ENCODE data around the gene HSPA1A. TPM values are rescaled to one million over a fixed set of nuclear protein-coding genes. Genes with fewer than 3 reads are reported as not detected.
"Not testable (repeated sequence)": the region's sequence is repeated elsewhere in the genome, so short reads cannot be mapped to it uniquely, and the experiment has no call there.

HSPA1A gene
- polyA plus RNA-seq, 1 experiment, result 98.6 TPM

DNA sequence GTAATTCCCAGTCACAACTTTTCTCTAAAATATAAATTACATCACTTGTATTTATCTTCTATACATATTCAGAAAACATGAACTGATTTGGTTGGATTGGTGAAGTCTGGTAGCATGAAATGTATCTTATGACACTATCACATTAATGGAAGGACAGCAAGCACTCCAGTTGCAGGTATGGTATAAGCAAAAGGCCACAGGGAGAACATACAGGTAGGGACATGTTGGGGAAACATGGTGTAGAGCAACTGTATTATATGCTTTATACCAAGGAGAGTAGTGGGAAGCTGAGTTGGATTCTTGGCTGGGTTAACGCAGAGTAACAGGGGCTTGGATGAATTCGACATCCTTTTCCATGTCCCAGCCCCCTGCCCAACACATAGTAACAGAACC lies 18.4 kb upstream of the HSPA1A start:
- ChIA-PET CTCF (interaction anchor here (1.3 to 1.5 kb wide), 2 partner anchors 13 to 27 kb away, joined by 5 to 10 read pairs; no protein-coding TSS in a partner anchor), POLR2A (interaction anchor here (0.7 kb wide), 1 partner anchor 10 kb away, joined by 3 read pairs; the partner anchor contains the start of gene LSM2)
- Histone ChIP-seq H3K36me3 (ENCODE audit: control insufficient read depth, insufficient read depth, low read length) (peaks cover 2% of the 10 kb centered on the region; the same call in 1 of the 2 replicates), H3K4me3 (ENCODE audit: low read depth, low read length) (no peak overlapping the region), H3K27me3 (ENCODE audit: control insufficient read depth, insufficient read depth, low read length) (no peaks in the 10 kb centered on the region)
- TF ChIP-seq, protein P1, sequence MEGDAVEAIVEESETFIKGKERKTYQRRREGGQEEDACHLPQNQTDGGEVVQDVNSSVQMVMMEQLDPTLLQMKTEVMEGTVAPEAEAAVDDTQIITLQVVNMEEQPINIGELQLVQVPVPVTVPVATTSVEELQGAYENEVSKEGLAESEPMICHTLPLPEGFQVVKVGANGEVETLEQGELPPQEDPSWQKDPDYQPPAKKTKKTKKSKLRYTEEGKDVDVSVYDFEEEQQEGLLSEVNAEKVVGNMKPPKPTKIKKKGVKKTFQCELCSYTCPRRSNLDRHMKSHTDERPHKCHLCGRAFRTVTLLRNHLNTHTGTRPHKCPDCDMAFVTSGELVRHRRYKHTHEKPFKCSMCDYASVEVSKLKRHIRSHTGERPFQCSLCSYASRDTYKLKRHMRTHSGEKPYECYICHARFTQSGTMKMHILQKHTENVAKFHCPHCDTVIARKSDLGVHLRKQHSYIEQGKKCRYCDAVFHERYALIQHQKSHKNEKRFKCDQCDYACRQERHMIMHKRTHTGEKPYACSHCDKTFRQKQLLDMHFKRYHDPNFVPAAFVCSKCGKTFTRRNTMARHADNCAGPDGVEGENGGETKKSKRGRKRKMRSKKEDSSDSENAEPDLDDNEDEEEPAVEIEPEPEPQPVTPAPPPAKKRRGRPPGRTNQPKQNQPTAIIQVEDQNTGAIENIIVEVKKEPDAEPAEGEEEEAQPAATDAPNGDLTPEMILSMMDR (IDR thresholded peaks at IDR 0.05; ENCODE audit: insufficient read depth, low read depth, low read length), result no peak
- DNase-seq (ENCODE audit: low read depth), result no peak

DNA sequence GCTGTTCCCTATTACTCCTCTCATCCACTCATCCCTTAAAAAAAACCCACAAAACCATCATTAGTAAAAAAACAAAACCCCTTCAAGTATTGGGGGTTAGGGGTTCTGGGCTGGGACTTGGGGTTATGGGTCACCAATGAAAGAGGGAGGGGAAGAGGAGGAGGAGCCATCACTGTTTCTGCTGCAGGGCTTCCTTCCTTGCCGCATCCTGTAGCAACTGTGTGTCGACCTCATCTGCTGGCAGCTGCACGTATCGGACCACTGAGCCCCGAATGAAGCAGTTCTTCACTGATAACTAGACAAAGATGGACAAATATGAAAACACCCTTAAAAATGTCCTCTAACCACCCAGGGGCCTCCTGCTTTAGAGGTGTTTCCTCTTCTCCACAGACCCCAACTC lies 17.8 kb upstream of the HSPA1A start:
- Histone ChIP-seq H3K36me3 (ENCODE audit: control insufficient read depth, insufficient read depth, low read length) (no peaks in the 10 kb centered on the region), H3K4me3 (ENCODE audit: low read depth, low read length) (no peak overlapping the region), H3K27me3 (ENCODE audit: control insufficient read depth, insufficient read depth, low read length) (no peaks in the 10 kb centered on the region)
- ChIA-PET CTCF (no interaction called here), POLR2A (no interaction called here)
- DNase-seq (ENCODE audit: low read depth), result no peak
- TF ChIP-seq, protein P1 (IDR thresholded peaks at IDR 0.05; ENCODE audit: insufficient read depth, low read depth, low read length), result no peak

DNA sequence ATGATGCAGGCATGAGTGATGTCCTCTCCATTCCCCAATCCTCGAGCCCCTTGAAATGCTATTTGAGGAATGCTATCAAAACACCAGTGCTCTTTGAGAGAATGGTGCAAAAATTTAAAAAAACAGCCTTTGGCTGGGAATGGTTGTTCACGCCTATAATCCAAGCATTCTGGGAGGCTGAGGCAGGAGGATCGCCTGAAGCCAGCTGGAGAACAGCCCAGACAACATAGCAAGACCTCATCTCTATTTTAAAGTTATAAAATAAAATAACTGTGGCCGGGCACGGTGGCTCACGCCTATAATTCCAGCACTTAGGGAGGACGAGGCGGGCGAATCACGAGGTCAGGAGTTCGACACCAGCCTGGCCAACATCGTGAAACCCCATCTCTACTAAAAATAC lies 15.6 kb upstream of the HSPA1A start:
- ChIA-PET POLR2A (no interaction called here), CTCF (interaction anchor here (1.8 kb wide), 1 partner anchor 30 kb away, joined by 6 read pairs; no protein-coding TSS in a partner anchor)
- Histone ChIP-seq H3K36me3 (ENCODE audit: control insufficient read depth, insufficient read depth, low read length) (no peaks in the 10 kb centered on the region), H3K4me3 (ENCODE audit: low read depth, low read length) (no peak overlapping the region), H3K27me3 (ENCODE audit: control insufficient read depth, insufficient read depth, low read length) (no peaks in the 10 kb centered on the region)
- DNase-seq (ENCODE audit: low read depth), result no peak
- TF ChIP-seq, protein P1 (IDR thresholded peaks at IDR 0.05; ENCODE audit: insufficient read depth, low read depth, low read length), result no peak

DNA sequence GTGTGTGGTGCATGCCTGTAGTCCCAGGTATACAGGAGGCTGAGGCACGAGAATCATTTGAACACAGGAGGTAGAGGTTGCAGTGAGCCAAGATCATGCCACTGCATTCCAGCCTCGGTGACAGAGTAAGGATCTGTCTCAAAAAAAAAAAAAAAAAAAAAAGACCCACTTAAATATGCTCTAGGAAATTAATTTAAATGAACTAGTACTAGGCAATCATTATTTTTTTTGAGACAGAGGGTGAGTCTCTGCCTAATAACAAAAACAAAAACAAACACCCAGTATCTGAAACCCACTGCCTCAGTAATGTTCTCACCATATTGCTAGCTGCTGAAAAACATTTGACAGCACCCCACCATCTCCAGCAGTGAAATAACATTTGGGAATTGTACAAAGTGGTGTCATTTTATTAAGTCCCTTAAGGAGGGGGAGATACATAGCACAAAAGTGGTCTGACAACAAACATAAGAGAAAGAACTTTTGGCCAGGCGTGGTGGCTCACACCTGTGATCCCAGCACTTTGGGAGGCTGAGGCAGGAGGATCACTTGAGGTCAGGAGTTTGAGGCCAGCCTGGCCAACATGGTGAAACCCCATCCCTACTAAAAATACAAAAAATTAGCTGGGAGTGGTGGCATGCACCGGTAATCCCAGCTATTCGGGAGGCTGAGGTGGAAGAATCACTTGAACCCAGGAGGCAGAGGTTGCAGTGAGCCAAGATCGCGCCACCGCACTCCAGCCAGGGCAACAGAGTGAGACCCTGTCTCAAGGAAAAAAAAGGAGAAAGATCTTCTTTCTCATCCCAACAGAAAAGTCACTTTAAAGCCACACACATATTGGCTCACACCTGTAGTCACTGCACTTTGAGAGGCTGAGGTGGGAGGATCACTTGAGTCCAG lies 14.1 kb upstream of the HSPA1A start:
- POLR2A ChIA-PET, result not testable (repeated sequence)

DNA sequence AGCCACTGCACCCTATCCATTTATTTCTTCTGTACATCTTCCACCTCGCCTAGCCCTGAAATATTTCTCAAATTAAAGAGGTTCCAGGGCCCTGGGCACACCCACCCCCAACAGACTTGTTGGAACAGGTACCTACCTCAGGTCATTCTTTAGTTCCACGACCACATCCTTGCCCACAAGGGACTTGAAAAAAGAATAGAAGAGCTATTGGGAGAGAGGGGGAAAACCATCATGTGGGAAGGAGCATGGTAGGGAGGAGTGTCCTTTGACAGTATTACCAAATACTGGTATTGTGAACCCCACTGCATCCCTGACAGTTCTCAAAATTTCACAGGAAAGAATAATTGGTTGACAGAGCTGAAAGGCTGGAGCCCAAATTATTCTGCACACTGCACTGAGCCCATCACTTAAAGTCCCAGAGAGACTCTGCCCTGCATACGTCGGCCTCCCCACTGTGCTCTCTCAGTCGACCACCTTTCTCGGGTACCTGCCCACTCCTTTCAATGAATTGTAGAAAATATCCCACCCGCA lies 9.3 kb upstream of the HSPA1A start:
- H3K4me3 ChIP-seq (ENCODE audit: low read depth, low read length), result peak overlapping the region; percentile 72
- TF ChIP-seq, protein P1 (IDR thresholded peaks at IDR 0.05; ENCODE audit: insufficient read depth, low read depth, low read length), result no peak
- no peaks in the 10 kb centered on the region for H3K27me3 ChIP-seq (ENCODE audit: control insufficient read depth, insufficient read depth, low read length)
- CTCF ChIA-PET, result interaction anchor here (1.4 to 2.8 kb wide), 3 partner anchors 10 to 15 kb away, joined by 3 to 12 read pairs (median 5); partner anchors contain the start of gene VARS1
- H3K36me3 ChIP-seq (ENCODE audit: control insufficient read depth, insufficient read depth, low read length), result no peaks in the 10 kb centered on the region
- DNase-seq (ENCODE audit: low read depth), result no peak
- POLR2A ChIA-PET, result interaction anchor here (0.6 to 1.0 kb wide), 4 partner anchors 9 to 28 kb away, joined by 3 to 9 read pairs (median 4); partner anchors contain the start of genes HSPA1A, HSPA1B and HSPA1L

More for the DNA sequence above, 14.1 kb upstream of the HSPA1A start:
- DNase-seq (ENCODE audit: low read depth); H3K4me3 ChIP-seq (ENCODE audit: low read depth, low read length); H3K27me3 ChIP-seq (ENCODE audit: control insufficient read depth, insufficient read depth, low read length); H3K36me3 ChIP-seq (ENCODE audit: control insufficient read depth, insufficient read depth, low read length): not testable (repeated sequence)
- CTCF ChIA-PET, result interaction anchor here (1.2 kb wide), 1 partner anchor 26 kb away, joined by 4 read pairs; the partner anchor contains the start of gene HSPA1B
